ENCODE measurements around the gene CAMSAP2.

The CAMSAP2 gene, protein sequence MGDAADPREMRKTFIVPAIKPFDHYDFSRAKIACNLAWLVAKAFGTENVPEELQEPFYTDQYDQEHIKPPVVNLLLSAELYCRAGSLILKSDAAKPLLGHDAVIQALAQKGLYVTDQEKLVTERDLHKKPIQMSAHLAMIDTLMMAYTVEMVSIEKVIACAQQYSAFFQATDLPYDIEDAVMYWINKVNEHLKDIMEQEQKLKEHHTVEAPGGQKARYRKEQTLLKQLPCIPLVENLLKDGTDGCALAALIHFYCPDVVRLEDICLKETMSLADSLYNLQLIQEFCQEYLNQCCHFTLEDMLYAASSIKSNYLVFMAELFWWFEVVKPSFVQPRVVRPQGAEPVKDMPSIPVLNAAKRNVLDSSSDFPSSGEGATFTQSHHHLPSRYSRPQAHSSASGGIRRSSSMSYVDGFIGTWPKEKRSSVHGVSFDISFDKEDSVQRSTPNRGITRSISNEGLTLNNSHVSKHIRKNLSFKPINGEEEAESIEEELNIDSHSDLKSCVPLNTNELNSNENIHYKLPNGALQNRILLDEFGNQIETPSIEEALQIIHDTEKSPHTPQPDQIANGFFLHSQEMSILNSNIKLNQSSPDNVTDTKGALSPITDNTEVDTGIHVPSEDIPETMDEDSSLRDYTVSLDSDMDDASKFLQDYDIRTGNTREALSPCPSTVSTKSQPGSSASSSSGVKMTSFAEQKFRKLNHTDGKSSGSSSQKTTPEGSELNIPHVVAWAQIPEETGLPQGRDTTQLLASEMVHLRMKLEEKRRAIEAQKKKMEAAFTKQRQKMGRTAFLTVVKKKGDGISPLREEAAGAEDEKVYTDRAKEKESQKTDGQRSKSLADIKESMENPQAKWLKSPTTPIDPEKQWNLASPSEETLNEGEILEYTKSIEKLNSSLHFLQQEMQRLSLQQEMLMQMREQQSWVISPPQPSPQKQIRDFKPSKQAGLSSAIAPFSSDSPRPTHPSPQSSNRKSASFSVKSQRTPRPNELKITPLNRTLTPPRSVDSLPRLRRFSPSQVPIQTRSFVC (N-terminal part only)

GRCh38 chr1:200738327-200738948, at the start of gene CAMSAP2:
CAMSAP2 (plus strand) TSS chr1:200738893; CDS start chr1:200739828, 935 bp downstream.
- DNase-seq, result peak; percentile 76 to 85

GRCh38 chr1:200692316-200692715, 46.4 kb upstream of the CAMSAP2 start:
- no peak for DNase-seq

GRCh38 chr1:200693327-200693726, 45.4 kb upstream of the CAMSAP2 start:
- DNase-seq, result no peak

- no peak for DNase-seq
Observed at GRCh38 chr1:200694738-200695137, 44.0 kb upstream of the CAMSAP2 start.

DNA sequence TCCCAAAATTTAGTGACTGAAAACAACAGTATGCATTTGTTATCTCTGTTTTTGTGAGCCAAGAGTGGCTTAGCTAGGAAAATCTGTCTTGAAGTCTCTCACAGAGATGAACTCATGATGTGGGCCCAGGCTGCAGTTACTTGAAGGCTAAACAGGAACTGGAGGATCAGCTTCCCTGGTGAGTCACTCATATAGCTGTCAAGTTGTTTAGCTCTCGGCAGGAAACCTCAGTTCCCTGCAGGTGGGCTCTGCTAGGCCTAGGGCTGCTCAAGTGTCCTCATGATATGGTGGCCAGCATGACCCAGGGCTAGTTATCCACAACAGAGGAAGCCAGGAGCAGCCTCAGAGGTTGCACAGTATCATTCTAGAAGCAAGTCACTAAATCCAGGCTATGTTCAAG, 38.8 kb upstream of the CAMSAP2 start:
- no peak for DNase-seq

DNA sequence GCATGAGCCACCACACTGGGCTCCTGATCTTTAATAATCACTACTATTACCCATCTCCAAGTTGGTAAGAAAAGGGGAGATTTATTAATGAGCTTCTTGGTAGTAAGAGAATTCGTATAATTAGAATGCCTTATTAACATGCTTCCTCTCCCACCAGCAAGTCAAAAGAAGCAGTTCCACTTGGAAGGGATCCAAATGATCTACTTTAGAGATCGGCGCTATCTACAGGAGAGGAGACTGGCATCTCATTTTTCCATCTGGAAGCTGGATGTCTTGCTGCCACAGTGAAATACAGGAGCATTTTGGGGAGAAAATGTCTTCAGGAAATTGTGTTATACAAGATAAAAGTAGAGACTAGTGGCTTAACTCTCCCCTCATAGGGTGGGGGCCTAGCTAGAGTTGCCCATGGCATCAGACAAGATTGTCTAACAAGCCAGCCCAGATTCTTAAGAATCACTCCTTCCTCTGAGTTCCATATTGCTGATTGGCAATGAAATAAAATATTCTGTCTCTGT, 33.6 kb upstream of the CAMSAP2 start:
- DNase-seq, result no peak

DNA sequence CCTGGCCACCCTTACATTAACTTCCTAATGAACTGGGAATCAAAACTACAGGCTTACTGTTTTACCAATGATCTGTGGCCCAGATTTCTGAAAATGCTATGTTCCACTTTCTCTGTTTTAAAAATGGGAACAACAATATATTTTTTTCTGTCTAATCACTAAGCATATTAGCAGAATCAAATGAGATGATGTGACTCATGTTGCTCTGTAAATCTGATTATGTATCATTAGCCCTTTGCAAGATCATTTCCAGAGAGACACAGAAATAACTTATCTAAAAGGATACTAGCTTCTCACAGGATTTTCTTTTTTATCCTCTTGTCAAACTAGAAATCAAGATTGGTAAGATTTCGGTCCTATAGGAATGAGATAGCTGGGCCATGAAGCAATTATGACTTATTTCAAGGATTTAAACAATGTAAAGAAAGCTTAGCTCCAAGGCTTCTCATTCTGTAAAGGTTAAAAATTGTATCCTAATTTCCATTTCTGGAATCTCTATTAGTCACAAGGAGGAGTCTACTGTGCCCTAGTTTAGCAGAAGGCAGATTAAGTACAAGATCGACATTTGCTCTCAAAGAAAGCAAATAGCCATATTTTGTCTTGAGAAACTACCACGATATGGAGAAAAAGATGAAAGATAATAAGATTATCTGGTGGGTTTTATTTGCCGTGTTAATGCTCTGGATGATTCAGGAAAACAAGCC, 32.4 kb upstream of the CAMSAP2 start:
- no peak for DNase-seq

DNA sequence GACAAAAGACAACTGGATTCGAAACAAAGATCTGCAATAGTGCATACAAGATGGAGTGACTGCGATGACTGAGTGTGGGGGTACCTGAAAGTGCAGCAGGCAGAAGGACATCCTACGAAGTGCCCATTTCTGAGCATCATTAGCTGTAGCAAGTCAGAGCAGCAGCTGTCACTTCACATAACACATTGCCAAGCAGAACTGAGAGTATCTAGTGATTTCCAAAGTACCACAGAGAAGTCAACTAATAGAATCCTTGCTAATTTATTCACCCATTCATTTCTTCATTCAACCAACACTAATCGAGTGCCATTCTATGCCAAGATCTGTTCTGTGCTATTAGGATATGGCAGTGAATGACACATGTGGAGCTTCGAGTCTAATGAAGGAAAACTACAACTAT, 31.6 kb upstream of the CAMSAP2 start:
- DNase-seq, result peak in 1 of 2 experiments; percentile 4

DNA sequence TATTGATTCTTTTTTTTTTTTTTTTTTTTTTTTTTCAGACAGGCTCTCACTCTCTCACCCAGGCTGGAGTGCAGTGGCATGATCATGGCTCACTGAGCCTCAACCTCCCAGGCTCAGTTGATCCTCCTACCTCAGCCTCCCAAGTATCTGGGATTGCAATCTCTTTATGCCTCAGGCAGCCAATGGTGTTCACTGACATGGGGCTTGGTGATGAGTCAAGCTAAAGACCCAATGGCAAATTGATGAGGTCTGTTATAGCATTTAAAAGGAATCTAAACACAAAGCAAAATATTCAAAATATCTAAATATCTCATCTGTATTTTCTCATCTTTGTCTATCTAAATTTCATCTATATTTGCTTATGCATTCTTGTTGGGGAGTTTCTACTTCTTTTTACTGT, 30.5 kb upstream of the CAMSAP2 start:
- no peak for DNase-seq

GRCh38 chr1:200708769-200709168, 29.9 kb upstream of the CAMSAP2 start:
- DNase-seq, result no peak

- no peak for DNase-seq
Observed at GRCh38 chr1:200710166-200710565, 28.5 kb upstream of the CAMSAP2 start.

DNA sequence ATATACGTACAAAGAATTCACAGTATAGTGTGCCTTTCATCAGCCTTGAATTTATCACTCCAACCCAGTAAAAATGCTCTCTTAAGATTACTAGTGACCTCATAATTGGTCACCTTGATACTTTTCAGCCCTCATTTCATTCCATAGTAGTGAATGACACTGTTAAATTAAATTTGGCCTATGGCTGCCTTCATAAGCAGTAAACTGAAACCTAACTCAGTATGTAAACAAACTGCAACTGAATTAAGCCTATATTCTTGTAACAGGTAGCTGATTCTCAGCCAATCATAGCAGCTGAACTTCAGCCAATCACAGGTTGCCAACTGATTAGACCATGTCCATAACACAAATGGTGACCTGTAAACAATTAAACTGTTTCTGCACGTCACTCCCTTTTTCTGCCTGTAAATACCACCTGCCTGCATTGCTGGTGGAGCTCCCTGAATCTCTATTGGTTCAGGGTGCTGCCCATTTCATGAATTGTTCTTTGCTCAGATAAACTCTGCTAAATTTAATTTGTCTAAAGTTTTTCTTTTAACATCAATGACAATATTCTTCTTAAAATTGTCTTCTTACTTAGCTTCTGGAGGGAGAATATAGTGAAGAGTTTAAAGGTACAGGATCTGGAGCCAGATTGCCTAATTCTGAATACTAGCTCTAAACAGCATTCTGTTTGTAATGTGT, 24.0 kb upstream of the CAMSAP2 start:
- DNase-seq, result no peak

DNA sequence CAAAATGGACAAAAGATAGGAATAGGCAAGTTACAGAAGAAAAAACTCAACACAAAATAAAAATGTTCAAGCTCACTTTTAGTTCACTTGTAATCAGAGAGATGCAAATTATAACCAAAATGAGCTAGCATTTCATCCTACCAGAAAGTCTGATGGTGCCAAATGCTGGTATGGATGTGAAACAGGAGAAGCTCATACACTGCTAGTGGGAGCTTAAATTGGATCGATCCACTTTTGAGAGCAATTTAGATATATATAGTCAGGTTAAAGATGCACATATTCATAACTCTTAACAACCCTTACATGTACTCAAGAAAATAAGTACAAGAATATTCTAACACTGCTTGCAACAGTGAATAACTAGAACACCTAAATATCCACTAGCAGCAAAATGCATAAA, 18.5 kb upstream of the CAMSAP2 start:
- DNase-seq, result no peak

DNA sequence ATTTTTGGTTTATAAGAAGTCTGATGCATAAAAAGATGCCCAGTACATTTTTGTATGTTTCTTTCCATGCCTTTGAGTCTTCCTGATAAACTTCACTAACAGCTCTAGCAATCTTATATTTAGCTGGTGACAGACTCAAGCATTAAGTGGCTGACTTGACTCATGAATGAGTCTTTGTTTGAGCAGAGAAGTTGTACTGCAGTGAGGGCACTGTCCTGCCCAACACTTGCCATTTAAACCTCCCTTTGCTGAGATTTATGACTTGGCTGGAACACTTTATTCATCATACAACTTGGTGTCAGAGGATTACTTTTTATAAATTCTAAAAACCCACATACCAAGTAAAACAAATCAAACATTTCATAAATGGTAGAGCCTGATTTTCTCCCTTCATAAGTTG, 14.6 kb upstream of the CAMSAP2 start:
- DNase-seq, result no peak

DNA sequence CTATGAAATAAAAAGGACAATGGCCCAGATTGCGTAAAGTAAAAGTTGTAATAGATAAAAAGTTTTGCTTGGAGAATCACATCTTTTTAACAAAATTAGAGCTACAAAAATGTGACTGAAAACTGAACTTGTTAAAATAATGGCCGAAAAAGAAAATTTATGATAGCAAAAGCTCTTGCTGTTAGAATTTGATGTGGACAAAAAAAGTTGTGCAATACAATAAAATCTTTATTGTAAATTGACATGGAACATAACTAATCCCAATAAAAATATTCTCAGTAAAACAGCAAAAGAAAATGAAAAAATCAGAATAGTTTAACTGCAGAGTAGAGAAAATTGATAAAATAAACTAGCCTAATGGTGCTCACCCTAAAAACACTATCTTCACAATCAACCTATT, 11.4 kb upstream of the CAMSAP2 start:
- no peak for DNase-seq

GRCh38 chr1:200729863-200730262, 8.8 kb upstream of the CAMSAP2 start:
- no peak for DNase-seq

GRCh38 chr1:200731654-200732332, 6.9 kb upstream of the CAMSAP2 start:
- DNase-seq, result no peak

DNA sequence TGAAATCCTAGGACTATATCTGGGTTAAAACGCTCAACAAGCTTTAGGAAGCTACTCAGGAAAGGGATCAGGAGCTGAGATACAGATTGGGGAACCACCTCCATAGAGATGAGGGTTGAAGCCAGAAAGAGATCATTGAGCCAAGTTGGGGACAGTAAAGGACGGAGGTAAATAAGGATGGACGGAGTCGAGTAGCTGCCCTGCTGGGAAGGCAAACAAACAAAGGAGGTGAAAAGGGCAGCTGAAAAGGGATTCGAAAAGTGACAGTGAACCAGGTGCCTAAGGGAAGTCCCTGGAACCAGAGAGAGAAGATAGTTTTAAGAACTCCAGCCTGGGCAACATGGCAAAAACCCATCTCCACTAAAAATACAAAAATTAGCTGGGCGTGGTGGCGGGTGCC, 6.3 kb upstream of the CAMSAP2 start:
- DNase-seq, result no peak

DNA sequence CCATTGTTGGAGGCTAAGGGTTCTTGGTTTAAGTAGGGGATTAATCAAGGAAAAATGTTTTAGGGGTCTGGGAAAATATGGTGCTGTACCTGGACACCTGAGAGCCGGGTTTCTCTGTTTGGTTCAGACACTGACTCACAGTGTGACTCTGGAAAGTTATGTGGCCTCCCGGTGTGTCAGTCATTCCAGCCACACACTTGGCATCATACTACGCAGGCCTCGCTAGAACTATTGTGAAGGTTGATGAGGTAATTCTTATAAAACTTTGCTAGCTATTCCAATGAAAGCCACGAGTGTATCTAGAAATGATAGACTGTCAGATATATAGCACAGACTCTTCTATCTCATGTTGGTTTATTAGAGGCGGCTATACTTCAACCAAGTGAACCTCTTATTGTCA, 4.8 kb upstream of the CAMSAP2 start:
- no peak for DNase-seq

DNA sequence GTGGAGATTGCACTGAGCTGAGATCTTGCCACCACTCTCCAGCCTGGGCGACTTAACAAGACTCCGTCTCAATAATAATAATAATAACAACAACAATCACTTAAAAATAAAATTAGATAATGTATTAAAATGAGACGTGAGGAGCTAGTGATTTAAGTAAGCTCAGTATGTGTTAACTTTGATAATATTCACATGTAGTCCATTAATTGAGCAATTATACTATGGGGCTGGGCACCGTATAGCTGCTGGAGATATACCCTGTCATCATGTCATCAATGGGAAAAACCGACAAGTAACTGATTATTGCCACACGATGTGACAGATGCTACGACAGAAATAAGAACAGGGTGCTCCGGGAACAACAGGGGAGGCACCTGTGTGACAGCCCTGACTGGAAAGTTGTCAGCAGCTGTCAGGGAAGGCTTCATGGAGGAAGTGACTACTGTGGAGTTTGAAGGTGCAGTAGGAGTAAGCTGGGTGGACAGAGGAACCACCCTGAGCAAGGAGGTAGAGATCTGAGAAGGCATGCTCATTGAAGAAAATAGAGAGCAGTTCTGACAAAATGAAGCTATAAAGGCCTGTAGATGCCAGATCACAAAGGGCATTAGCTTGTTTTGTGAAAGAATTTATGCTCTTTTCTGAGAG, 924 bp upstream of the CAMSAP2 start:
- DNase-seq, result peak; percentile 6 to 39

Data from NCI-H524 (cell line).